ENCODE results near the gene ALG12.

Gene ALG12

DNA sequence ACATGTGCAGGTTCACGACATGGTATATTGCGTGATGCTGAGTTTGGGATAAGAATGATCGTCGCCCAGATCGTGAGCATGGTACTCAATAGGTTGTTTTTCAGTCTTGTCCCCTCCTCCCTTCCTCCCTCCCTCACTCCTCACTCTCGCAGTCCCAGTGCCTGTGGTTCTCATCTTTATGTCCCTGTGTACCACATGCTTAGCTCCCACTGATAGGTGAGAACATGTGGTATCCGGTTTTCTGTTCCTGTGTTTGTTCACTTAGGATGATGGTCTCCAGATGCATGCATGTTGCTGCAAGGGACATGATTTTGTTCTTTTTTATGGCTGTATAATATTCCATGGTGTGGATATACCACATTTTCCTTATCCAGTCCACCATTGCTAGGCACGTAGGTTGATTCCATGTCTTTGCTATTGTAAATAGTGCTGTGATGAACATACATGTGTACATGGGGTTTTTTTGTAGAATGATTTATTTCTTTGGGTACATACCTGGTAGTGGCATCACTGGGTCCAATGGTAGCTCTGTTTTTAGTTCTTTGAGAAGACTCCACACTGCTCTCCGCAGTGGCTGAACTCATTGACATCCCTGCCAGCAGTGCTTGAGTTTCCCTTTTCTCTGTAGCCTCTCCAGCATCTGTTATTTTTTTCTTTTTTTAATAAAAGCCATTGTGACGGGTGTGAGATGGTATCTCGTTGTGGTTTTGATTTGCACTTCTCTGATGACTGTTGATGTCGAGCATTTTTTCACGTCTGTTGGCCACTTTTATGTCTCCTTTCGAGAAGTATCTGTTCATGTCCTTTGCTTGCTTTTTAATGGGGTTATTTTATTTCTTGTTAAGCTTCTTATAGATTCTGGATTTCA is 48.2 kb downstream of the ALG12 start:
- TF ChIP-seq, protein P1, sequence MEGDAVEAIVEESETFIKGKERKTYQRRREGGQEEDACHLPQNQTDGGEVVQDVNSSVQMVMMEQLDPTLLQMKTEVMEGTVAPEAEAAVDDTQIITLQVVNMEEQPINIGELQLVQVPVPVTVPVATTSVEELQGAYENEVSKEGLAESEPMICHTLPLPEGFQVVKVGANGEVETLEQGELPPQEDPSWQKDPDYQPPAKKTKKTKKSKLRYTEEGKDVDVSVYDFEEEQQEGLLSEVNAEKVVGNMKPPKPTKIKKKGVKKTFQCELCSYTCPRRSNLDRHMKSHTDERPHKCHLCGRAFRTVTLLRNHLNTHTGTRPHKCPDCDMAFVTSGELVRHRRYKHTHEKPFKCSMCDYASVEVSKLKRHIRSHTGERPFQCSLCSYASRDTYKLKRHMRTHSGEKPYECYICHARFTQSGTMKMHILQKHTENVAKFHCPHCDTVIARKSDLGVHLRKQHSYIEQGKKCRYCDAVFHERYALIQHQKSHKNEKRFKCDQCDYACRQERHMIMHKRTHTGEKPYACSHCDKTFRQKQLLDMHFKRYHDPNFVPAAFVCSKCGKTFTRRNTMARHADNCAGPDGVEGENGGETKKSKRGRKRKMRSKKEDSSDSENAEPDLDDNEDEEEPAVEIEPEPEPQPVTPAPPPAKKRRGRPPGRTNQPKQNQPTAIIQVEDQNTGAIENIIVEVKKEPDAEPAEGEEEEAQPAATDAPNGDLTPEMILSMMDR (conservative IDR thresholded peaks at IDR 0.05; ENCODE audit: low read depth, low read length), result no peak
- no peak overlapping the region for H3K9ac ChIP-seq
- H3K79me2 ChIP-seq (ENCODE audit: insufficient read depth, low read depth), result peaks cover 45% of the 10 kb centered on the region
- no peak overlapping the region for H3K27ac ChIP-seq
- no peaks in the 10 kb centered on the region for H3K27me3 ChIP-seq (ENCODE audit: insufficient read depth, low read depth)
- no peak overlapping the region for H2AFZ ChIP-seq (ENCODE audit: low read depth)
- no peaks in the 10 kb centered on the region for H3K36me3 ChIP-seq (ENCODE audit: insufficient read depth)
- no peaks in the 10 kb centered on the region for H4K20me1 ChIP-seq (ENCODE audit: insufficient read depth)
- H3K4me3 ChIP-seq (IDR thresholded peaks at IDR 0.05; ENCODE audit: insufficient read depth, low read depth, low read length), result no peak overlapping the region
- peaks cover 6% of the 10 kb centered on the region for H3K4me1 ChIP-seq (ENCODE audit: low read depth, poor library complexity, severe bottlenecking)
- H3K4me2 ChIP-seq, result no peak overlapping the region

DNA sequence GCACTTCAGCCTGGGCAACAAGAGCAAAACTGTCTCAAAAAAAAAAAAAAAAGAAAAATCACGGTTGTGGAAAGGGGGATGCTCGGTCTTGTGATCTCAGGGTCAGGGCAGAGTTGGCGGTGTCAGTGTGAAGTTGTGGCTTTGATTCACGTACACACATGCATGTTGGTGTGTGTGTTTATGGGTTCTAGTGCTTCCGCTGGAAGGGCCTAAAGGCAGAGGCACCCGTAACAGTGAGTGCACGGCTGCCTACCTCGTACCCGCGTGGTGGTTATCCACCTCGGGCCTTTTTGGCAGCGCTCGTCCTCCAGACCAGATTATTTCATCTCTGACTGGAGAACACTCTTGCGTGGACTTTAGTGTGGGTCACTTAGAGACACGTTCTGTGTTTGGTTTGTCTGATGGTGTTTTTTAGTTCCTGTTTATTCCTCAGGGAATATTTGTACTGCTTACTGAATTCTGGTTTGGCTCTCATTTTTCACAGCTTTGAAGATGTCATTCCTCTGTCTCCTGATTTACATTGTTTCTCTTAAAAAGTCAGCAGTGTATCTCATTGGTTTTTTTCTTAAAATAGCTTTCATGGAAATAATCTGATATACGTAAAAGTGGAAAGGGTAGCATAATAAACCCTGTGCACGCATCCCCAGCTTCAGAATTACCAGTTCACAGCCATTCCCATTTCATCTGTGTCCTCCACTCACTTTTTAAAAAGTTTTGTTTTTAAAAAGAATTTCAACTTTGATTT is 49.0 kb downstream of the ALG12 start:
- Histone ChIP-seq H3K4me3 (IDR thresholded peaks at IDR 0.05; ENCODE audit: insufficient read depth, low read depth, low read length) (no peak overlapping the region), H4K20me1 (ENCODE audit: insufficient read depth) (no peaks in the 10 kb centered on the region), H3K9ac (no peak overlapping the region), H3K27me3 (ENCODE audit: insufficient read depth, low read depth) (no peaks in the 10 kb centered on the region), H3K36me3 (ENCODE audit: insufficient read depth) (no peaks in the 10 kb centered on the region), H3K4me2 (no peak overlapping the region), H3K4me1 (ENCODE audit: low read depth, poor library complexity, severe bottlenecking) (peaks cover 6% of the 10 kb centered on the region), H3K27ac (no peak overlapping the region), H3K79me2 (ENCODE audit: insufficient read depth, low read depth) (peaks cover 48% of the 10 kb centered on the region), H2AFZ (ENCODE audit: low read depth) (no peak overlapping the region)
- TF ChIP-seq, protein P1 (conservative IDR thresholded peaks at IDR 0.05; ENCODE audit: low read depth, low read length), result no peak

DNA sequence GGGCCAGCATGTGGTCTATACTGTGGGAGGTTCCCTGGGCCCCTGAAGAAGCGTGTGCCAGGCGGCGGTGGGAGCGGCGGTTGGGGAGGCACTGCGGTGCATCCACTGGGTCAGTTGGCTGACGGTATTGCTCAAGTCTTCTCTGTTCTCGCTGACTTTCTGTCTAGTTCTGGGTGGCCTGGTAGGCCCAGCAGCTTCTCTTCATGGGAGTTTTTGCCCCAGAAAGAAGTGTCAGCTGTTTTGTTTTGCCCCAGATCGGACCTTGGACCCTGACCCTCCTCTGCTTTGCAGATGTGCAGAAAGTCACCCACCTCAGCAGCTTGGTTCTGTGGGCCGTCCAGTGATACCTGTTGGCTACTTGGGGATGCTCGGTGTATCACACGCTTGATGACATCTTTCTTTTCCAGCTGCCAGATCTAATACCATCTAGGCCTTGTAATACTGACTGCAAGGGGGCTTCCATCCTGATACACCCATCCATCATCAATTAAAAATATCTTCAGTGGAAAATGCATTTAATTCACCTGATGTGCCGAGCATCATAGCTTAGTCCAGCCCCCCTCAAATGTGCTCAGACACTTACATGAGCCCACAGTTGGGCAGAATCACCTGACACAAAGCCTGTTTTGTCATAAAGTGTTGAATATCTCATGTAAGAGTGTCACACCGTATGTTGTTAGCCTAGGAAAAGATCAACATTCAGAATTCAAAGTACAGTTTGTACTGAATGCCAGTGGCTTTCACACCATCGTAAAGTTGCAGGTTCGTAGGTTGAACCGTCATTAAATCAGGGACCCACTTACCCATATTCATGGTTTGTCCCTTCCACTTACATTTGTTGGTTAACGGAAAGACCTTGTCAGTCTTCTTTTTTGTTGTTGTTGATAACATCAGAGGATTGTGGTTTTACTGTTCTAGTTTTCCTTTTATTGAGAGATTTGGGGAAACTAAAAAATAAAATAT is 50.7 kb downstream of the ALG12 start:
- no peak overlapping the region for H2AFZ ChIP-seq (ENCODE audit: low read depth)
- H3K4me2 ChIP-seq, result no peak overlapping the region
- H3K36me3 ChIP-seq (ENCODE audit: insufficient read depth), result no peaks in the 10 kb centered on the region
- no peak overlapping the region for H3K27ac ChIP-seq
- peaks cover 63% of the 10 kb centered on the region for H3K79me2 ChIP-seq (ENCODE audit: insufficient read depth, low read depth)
- TF ChIP-seq, protein P1 (conservative IDR thresholded peaks at IDR 0.05; ENCODE audit: low read depth, low read length), result no peak
- no peak overlapping the region for H3K4me3 ChIP-seq (IDR thresholded peaks at IDR 0.05; ENCODE audit: insufficient read depth, low read depth, low read length)
- no peaks in the 10 kb centered on the region for H3K27me3 ChIP-seq (ENCODE audit: insufficient read depth, low read depth)
- no peaks in the 10 kb centered on the region for H4K20me1 ChIP-seq (ENCODE audit: insufficient read depth)
- no peak overlapping the region for H3K9ac ChIP-seq
- peaks cover 6% of the 10 kb centered on the region for H3K4me1 ChIP-seq (ENCODE audit: low read depth, poor library complexity, severe bottlenecking)

DNA sequence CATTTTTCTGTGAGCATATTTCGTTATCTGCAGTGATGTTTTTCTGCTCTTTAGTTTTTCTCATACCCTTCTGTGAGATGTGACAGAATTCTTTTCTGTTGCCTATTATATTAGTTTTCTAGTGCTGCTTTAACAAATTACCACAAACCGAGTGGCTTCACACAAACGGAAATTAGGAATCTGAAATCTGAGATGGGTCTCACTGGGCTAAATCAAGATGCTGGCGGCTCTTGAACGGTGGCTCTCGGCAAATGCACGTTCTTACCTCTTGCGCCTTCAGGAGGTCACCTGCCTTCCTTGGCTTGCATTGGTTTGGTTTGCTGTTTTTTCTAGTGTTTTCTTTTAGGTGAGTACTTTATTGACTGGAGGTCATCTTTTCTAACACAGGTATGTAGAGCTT is 51.6 kb downstream of the ALG12 start:
- no peaks in the 10 kb centered on the region for H3K36me3 ChIP-seq (ENCODE audit: insufficient read depth)
- no peak overlapping the region for H3K9ac ChIP-seq
- H3K4me3 ChIP-seq (IDR thresholded peaks at IDR 0.05; ENCODE audit: insufficient read depth, low read depth, low read length), result no peak overlapping the region
- peaks cover 6% of the 10 kb centered on the region for H3K4me1 ChIP-seq (ENCODE audit: low read depth, poor library complexity, severe bottlenecking)
- H3K27ac ChIP-seq, result no peak overlapping the region
- H3K27me3 ChIP-seq (ENCODE audit: insufficient read depth, low read depth), result no peaks in the 10 kb centered on the region
- H3K4me2 ChIP-seq, result no peak overlapping the region
- no peak overlapping the region for H2AFZ ChIP-seq (ENCODE audit: low read depth)
- H4K20me1 ChIP-seq (ENCODE audit: insufficient read depth), result no peaks in the 10 kb centered on the region
- TF ChIP-seq, protein P1 (conservative IDR thresholded peaks at IDR 0.05; ENCODE audit: low read depth, low read length), result no peak
- peaks cover 73% of the 10 kb centered on the region for H3K79me2 ChIP-seq (ENCODE audit: insufficient read depth, low read depth)
